Inflammatory macrophage (primary cell): ENCODE data around the gene IL37.
"Not testable (repeated sequence)": the region's sequence is repeated elsewhere in the genome, so short reads cannot be mapped to it uniquely, and the experiment has no call there.

ENCODE experiments used
- DNase-seq, 2 donors: peaks; one replicate each; pipeline ENCODE4 v3.0.0-alpha.2; 2020 to 2022

Gene IL37

DNA sequence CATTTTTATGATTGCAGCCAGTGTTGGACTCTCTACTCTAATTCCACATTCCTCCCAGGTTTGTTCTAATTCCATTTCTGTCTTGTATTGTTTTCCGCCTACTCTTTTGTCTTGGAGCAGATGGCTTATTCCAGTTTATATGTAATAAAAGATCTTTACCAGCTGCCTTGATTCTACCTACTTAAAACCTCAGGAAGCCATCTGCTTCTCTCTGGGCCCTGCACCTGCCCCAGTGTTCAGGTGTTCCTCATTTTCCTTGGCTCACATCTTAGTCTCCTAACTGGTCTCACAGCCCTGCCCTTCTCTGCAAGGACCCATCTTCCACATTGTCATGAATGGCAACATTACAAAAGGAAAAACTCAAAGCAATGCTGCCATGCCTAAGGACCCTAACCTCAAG is 21.0 kb upstream of the IL37 start:
- DNase-seq, result no peak

DNA sequence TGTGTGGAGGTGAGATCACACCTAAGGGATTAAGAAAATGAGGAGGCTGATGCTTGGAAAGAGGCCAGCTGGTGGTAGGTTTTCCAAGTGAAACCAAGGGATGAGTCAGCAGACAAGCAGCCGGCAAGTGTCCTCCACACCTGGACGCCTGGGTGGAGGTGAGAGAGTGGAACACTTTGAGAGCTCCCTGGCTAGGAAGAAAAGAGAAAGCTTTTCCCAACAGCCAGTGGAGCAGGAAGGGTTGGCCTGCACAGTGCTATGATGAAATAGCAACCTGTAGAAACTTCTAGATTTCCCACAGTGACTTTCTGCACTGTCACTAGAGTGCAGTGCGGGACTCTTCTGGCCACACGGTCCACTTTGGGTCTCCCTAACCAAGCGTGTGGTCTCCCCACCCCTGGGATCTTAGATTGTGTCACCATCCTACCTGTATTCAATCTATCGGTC is 19.6 kb upstream of the IL37 start:
- DNase-seq, result no peak

DNA sequence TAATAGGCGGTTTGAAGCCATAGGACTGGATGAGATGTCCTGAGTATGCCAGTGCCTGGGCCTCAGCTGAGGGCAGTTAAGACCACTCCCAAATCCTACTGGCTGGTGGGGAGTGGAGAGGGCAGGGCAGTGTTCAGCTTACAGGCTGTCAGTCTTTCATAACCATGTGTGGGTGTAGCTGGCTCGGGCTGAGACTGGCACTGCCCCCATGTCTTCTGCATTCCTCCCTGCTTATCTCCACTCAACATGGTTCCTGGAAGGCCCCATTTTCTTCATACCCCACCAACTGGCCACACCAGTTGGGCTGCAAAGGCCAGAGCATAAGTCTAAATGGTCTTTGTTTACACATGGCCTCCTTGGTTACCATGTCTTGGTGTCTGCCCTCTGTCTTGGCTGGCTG is 17.2 kb upstream of the IL37 start:
- no peak for DNase-seq

DNA sequence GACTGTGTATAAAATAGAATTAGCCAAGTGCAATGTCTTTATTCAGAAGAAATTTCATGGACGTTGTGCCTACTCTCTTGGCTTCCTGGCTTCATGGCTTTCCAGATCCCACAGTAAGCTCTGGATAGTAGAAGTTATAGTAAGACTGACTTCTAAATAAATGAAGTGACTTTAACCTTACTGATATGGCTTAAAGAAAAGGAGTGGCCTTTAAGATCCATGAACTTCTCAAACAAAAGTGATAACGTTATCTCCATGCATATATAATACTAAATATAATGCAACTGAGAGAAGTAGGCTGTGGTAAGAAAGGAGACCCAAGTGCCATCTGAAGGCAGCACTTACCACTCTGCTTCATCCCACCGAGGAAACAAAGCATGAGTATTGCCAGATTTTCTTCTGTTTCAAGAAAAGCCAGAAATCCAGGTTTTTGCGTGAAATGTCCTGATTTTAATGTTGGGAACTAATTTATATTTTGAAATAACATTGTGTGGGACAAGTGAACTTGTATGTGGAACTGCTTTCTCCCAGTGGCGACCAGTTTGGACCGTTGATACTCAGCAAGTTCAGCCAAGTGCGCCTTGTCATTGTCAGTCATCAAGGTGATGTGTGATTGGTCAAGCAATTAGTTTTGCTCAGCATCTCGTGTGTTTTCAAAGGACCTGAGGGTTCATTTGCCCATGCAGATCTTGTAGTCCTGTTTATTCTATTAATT is 13.9 kb upstream of the IL37 start:
- DNase-seq, result no peak

DNA sequence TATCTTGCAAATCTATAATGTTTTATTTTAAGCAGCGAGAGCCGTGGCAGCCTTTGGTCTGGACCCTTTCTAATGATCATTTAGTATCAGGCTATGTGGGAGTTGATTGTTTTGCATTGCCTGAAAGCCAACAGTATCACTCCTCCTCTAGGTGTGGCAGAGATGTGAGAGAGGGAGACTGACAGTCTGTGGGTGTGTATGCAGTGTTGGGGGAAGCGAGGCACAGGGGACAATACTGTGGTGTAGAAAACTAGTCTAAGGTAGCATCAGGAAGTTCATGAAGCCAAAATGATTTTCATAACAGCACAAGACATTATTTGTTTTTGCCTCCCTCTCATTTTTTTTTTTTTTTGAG is 13.4 kb upstream of the IL37 start:
- DNase-seq, result no peak

DNA sequence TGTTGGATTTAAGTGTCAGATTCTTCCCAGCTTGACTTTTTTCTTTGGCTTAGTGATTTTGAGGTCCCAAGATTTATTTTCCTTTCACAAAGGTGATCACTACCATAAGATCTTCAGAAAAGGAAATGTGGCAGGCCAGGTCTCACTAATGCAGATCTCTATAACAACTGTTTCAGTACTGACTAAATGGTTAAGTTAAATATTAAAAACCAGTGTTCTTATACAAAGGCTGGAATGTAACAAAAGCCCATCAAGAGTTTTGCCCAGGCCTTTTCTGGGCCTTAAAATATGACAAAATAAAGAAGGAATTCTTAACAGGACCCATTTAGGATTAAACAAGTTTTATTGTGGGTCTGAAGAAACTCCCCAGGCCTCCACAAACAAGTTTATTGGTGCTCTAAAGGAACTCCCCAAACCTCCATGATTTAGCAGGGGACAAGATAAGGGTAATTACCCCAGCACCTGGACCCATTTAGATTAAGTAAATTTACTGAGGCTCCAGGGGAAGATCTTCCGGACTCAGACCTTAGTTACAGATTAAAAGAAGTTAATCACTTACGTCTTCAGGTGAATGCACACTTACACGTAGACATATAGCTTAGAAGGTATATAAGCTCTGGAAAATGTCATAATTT is 9.4 kb upstream of the IL37 start:
- DNase-seq, result not testable (repeated sequence)

DNA sequence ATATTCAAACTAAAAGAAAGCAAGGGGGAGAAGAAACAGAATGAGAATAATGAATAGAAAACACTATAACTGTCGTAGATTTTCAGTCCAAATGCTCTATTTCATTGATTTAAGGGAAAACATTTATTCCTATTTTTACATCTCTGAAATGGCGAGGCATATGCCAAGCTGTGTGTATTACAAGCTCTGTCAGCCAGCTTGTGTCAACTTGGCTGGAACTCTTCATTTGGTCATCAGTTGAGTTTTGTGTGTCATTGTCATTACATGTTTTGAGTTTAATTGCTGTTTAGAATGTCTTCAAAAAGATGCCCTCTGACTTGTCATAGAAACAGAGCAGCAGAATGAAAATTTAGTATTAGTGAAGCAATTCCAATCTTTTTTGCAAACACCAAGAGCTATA is 8.1 kb upstream of the IL37 start:
- DNase-seq, result no peak

DNA sequence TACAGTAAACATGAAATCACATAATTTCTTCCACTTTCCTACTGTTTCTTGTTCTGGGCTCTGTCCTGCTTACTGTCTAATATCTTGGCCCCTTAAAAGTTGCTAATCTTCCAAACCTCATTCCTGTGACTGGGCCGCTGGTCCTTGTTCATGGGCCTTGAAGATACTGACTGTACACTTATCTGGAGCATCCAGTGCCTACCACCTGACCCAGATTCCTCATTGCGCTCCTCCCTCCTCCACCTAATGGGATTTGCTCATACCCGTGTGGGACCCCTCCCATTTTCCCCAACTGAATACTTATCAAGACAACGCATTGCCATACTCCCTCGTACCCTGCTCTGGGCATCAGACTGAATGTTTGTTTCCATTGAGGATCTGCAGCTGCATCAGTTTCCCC is 6.1 kb upstream of the IL37 start:
- DNase-seq, result no peak

DNA sequence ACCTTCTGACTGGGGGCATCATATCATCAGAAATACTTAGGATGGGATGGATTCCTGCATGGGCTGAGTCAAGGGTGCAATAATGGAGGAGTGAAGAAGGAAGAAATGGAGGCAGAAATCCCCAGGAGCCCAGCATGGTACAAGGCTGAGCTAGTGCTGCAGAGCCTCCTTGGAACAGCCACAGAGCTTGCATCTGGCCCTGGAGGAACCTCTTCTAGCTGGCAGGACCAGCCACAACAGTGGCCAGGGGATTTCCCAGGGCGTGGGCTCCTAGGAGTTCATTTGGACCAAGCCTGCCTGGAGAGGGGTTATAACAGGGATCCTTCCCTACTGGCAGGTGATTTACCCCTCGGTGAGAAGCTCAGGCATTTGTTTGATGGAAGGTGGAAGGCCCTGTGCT is 4.7 kb upstream of the IL37 start:
- no peak for DNase-seq

DNA sequence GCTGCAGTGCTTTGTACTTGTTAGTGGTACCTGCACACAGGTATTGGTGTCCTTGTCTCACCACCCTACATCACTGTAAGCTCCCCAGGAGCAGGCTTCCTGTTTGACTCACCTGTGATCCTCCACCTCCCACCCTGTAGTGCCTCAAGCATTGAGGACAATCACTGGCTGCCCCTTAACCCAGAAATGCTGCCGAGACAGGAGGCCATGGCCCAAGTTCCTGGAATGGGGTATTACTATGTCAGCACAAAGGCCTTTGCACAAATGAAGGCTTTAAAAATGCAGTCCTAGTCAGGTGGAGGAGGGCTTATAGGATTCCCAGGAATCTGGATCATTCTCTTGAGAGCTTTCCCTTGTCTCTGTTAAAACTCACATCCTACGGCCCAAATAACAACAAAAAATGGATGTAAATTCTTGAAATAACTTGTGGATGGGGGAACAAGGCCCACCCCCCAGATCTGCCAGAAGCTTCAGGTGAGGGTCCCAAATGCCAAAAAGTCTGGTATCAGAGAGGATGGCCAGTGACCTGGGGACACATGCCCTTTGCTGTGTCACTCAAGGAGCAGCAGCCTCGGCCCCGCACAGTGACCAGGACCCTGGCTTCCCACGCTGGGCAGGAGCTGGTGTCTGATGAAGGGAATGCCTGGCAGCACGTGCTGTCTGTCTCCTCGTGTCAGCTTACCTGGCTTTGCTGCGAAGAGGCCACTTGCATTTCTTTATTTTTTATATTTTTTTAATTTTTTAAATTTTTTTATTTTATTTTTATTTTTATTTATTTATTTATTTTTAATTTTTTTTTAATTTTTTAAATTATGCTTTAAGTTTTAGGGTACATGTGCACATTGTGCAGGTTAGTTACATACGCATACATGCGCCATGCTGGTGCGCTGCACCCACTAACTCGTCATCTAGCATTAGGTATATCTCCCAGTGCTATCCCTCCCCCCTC is 3.7 kb upstream of the IL37 start:
- DNase-seq, result no peak

DNA sequence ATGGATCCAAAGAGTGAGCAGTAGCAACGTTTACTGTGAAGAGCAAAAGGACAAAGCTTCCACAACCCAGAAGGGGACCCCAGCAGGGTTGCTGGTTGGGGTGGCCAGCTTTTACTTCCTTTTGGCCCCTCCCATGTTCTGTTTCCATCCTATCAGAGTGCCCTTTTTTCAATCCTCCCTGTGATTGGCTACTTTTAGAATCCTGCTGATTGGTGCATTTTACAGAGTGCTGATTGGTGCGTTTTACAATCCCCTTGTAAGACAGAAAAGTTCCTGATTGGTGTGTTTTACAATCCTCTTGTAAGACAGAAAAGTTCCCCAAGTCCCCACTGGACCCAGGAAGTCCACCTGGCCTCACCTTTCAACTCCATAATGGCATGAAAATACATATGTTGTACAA is 2.4 kb upstream of the IL37 start:
- DNase-seq, result not testable (repeated sequence)

DNA sequence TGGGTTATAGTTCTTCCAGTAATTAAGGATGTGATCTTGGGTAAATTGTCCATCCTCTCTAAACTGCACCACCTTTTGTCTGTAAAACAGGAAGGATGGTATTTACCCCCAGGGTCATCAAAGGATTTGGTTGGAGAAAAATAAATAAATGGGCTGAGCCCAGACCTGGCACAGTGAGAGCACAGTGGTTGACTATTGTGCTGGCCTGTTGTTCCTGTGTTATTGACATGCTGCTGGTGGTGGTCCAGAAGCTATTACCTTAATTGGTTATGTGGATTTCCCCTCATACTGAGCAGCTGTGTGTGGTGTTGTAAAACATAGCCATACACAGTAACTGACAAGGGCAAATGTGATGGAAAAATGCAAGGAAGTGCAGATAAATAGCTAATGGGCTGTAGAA is 746 bp upstream of the IL37 start:
- no peak for DNase-seq

DNA sequence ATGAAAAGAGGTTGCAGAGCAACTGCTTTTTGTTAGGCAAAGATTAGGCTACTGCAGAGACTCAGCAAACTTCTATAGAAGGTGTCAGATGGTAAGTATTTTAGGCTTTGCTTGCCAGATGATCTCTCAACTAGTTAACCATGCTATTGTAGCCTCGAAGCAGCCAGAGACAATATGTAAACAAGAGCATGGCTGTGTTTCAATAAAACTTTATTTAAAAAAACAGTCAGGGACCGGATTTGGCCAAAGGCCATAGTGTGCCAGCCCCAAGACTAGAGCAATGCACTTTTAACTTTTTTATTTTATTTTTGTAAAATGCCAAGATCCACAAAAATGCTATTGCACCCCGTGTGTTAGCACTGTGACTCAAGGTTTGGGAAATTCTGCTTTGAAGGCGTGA is 1.4 kb downstream of the IL37 start:
- no peak for DNase-seq

DNA sequence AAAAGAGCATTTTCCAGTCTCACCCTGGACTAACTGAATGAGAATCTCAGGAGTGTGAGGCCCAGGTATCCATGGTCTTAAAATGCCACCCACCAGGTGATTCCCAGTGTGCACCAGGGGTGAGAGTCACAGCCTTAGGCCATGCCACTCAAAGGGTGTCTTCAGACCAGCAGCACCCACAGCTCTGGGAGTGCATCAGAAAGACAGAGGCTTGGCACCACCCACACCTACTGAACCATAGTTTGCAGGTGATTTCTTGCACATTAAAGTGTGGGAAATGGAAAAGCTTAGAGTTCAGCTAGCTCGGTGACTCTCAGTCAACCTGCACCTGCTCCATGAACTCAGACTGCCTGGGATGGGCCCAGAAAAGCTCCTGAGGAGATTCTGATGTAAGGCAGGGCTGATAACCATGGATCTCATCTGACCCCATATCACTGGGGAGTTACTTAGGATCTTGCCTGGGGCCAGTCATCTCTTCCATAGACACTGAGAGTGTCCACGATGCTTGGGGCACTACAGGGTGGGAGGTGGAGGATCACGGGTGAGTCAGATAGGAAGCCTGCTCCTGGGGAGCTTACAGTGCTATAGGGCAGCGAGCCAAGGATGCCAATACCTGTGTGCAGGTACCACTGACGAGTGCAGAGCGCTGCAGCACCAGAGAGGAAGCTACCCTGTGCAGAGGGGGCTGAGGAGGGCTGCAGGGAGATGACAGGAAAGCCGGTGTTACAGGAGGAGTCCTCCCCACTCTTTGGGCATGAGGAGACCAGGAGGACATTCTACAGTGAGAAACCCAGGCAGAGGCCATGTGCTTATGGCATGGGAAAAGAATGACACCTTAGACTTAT is 4.6 kb downstream of the IL37 start:
- DNase-seq, result no peak

DNA sequence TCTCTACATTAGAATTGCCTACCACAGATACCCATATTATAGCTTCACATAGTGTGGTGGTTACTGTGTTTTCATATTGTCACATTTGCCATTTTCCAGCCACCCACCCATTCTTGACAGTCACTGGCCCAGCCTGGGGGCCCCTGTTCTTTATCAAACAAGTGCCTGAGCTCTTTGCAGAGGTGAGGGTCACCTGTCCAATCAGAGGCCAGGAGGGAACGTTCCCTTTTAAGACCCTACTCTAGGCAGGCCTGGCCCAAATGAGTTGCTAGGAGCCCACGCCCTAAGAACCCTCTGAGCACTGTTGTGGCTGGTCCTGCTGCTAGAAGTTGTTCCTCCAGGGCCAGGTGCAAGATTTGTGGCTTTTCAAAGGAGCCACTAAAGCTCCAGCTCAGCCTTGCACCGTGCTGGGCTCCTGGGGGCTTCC is 5.2 kb downstream of the IL37 start:
- DNase-seq, result no peak

DNA sequence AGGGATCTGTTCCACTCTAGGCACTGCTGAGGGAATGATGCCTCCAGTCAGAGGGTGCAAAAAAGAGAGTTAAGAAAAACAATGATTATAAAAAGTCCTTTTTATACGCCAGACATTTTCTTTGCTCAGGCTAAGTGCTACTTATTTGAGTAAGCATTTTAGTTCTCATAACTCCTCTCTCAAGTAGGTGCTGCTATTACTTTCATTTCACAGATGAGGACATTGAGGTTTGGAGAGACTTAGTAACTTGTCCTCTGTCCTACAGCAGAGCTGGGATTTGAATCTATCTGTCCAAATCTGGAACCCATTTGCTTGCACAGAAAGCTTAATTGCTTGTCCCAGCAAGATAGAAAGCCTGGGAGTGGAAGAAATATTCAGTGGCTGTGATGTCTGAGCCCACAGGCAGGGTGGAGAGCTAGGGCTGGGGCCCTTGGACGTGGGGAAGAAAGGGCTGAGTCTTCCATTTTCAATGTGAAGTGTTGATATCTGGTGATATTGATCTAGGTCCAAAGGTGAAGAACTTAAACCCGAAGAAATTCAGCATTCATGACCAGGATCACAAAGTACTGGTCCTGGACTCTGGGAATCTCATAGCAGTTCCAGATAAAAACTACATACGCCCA is 5.8 kb downstream of the IL37 start:
- no peak for DNase-seq

DNA sequence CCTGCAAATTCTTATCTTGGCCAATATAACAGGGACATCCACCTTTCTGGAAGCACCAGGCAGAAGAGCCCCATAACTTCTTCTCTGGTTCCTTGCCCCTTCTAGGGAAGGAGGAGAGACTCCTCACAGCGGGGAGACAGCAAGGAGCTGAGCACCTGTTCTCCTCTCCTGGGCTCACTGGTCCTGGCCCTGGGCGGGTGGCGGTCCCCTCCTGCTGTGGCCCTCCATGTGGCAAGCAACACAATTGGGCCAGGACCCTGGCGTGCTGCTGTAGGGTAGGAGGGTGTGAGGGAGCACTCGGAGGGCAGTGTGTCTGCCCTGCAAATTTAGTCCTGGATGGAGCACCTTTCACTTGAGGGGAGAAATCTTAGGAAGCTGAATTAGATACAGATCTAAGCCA is 6.9 kb downstream of the IL37 start:
- no peak for DNase-seq

DNA sequence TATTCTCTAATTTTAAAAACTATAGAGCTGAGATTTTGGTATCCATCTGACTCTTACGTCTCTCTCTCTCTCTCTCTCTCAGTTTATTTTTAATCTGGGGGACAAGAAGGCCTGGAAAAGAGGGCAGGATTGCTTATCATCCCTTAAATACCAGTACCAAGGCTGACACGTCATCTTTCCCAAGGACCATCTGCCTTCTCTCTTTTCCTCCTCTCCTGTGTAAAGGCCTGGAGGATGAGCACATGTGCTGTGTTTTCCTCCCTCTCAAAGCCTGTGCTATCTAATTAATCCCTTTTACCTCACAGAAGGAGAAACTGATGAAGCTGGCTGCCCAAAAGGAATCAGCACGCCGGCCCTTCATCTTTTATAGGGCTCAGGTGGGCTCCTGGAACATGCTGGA is 7.3 kb downstream of the IL37 start:
- no peak for DNase-seq

DNA sequence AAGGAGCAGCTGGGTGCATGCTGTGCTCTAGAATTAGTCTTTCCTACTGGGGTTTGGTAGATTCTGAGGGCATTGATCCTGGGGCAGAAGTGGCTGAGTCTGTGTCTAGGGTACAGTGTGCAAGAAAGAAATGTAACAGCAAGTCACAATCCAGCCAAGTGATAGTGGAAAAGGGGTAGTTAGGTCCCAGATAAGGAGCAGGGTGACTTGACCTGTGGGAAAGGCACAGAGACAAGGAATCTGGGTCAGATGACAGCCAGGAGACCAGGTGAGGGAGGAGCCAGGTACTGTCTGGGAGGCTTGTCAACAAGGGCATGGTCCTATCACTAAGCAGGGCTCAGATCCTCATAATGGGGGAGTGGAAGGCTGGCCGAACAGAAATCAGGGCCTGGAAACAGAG is 8.1 kb downstream of the IL37 start:
- no peak for DNase-seq

DNA sequence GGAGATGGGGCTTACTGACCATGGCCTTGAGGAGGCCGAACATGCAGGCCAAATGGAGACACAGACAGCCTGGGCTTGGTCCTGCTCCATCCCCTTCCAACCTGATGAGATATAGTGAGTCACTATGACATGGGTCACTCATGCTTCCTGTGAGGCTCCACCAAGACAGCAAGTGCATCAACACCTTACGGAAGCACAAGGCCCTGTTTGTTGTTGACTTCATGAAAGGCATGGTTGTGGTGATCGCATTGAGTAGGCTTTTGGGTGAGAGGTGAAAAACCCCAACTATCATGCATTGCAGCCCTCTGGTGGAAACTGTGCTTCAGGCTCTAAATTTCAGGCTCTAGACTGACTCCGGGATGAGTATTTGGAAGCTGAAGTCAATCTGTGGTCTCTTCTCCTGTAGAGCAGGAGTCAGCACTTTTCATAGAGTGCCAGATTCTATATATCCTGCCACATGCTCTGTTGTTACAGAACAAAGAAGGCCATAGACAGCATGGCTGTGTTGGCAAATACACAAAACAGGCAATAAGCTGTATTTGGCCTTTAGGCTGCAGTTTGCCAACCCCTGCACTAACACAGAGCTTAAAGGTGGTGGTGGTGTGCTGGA is 10.1 kb downstream of the IL37 start:
- DNase-seq, result peak in 1 of 2 donors; percentile 10

DNA sequence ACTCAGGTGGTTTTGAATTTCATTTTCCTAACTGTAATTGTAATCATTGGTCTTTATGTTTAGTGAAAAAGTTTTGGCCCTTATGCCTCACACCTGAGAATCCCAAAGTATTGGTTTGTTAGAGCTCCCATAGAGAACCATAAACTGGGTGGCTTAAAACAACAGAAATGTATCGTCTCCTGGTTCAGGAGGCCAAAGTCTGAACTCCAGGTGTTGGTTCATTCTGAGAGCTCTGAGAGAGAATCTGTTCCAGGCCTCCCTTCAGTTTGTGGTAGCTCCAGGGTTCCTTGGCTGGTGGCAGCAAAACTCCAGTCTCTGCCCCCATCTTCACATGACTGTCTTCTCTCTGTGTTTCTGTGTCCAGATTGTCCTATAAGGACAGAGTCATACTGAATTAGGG is 11.0 kb downstream of the IL37 start:
- DNase-seq, result no peak
